ENCODE measurements around the gene ELAPOR1. TPM values are rescaled to one million over a fixed set of nuclear protein-coding genes. Genes with fewer than 3 reads are reported as not detected.

Gene ELAPOR1
- polyA plus RNA-seq, 1 donor from 2014 or later = 16.8 TPM

DNA sequence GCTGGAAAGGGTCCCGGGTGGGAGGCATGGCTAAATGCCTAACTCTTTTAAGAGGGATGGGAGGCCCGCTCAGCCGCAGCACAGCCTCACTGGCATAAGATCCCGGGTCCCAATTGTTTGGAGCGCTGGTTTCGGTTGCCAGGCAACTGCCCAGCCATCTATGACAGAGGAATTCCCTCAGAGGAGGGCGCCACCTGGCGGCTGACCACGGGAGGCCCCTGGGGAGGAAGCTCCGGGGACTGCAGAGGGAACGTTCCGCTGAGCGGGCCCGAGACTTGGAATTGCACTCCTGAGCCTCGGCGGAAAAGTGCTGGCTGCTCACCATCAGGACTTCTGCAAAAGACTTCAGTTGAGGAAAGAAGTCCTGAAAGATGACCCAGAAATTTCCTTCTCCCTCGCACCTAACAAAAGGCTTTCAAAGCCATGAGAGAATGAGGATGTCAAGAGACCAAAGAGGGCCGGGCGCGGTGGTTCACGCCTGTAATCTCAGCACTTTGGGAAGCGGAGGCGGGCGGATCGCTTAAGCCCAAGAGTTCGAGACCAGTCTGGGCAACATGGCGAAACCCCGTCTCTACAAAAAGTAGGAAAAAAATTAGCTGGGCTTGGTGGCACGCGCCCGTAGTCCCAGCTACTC lies 1.1 kb upstream of the ELAPOR1 start:
- H2AFZ ChIP-seq (ENCODE audit: low read depth, low read length) = no peak overlapping the region
- peak overlapping the region; percentile 35 for H3K4me2 ChIP-seq (ENCODE audit: low read length)
- peak overlapping the region; percentile 93 for H3K4me3 ChIP-seq (ENCODE audit: low read length)
- no peaks in the 10 kb centered on the region for H3K79me2 ChIP-seq (replicated peaks; ENCODE audit: insufficient read depth, low read length)
- peak overlapping the region; percentile 77 for H3K9ac ChIP-seq (ENCODE audit: low read length)
- no peaks in the 10 kb centered on the region for H3K9me2 ChIP-seq (ENCODE audit: insufficient read depth, low read length)
- H3K27ac ChIP-seq (ENCODE audit: low read length) = peak overlapping the region; percentile 74
- H3F3A ChIP-seq (ENCODE audit: insufficient read depth, low read length, poor library complexity, severe bottlenecking) = peaks cover 3% of the 10 kb centered on the region
- no peaks in the 10 kb centered on the region for H4K20me1 ChIP-seq (ENCODE audit: insufficient read depth)
- no peaks in the 10 kb centered on the region for H3K36me3 ChIP-seq (ENCODE audit: insufficient read depth, low read length)
- TF ChIP-seq SMC3 (conservative IDR thresholded peaks at IDR 0.05; ENCODE audit: poor library complexity) (peak; percentile 72), MXI1 (conservative IDR thresholded peaks at IDR 0.05; ENCODE audit: poor library complexity, severe bottlenecking) (no peak), RAD21 (conservative IDR thresholded peaks at IDR 0.05) (peak; percentile 61), POLR2AphosphoS5 (IDR thresholded peaks at IDR 0.05) (peak; percentile 56), EZH2 (IDR thresholded peaks at IDR 0.05; ENCODE audit: borderline replicate concordance, insufficient read depth, low read length, poor library complexity, severe bottlenecking) (no peak), EP300 (conservative IDR thresholded peaks at IDR 0.05; ENCODE audit: poor library complexity, severe bottlenecking) (peak; percentile 28)
- TF ChIP-seq, protein P1, sequence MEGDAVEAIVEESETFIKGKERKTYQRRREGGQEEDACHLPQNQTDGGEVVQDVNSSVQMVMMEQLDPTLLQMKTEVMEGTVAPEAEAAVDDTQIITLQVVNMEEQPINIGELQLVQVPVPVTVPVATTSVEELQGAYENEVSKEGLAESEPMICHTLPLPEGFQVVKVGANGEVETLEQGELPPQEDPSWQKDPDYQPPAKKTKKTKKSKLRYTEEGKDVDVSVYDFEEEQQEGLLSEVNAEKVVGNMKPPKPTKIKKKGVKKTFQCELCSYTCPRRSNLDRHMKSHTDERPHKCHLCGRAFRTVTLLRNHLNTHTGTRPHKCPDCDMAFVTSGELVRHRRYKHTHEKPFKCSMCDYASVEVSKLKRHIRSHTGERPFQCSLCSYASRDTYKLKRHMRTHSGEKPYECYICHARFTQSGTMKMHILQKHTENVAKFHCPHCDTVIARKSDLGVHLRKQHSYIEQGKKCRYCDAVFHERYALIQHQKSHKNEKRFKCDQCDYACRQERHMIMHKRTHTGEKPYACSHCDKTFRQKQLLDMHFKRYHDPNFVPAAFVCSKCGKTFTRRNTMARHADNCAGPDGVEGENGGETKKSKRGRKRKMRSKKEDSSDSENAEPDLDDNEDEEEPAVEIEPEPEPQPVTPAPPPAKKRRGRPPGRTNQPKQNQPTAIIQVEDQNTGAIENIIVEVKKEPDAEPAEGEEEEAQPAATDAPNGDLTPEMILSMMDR (IDR thresholded peaks at IDR 0.05; ENCODE audit: poor library complexity, severe bottlenecking) = peak; percentile 88
- TF ChIP-seq, protein P2, sequence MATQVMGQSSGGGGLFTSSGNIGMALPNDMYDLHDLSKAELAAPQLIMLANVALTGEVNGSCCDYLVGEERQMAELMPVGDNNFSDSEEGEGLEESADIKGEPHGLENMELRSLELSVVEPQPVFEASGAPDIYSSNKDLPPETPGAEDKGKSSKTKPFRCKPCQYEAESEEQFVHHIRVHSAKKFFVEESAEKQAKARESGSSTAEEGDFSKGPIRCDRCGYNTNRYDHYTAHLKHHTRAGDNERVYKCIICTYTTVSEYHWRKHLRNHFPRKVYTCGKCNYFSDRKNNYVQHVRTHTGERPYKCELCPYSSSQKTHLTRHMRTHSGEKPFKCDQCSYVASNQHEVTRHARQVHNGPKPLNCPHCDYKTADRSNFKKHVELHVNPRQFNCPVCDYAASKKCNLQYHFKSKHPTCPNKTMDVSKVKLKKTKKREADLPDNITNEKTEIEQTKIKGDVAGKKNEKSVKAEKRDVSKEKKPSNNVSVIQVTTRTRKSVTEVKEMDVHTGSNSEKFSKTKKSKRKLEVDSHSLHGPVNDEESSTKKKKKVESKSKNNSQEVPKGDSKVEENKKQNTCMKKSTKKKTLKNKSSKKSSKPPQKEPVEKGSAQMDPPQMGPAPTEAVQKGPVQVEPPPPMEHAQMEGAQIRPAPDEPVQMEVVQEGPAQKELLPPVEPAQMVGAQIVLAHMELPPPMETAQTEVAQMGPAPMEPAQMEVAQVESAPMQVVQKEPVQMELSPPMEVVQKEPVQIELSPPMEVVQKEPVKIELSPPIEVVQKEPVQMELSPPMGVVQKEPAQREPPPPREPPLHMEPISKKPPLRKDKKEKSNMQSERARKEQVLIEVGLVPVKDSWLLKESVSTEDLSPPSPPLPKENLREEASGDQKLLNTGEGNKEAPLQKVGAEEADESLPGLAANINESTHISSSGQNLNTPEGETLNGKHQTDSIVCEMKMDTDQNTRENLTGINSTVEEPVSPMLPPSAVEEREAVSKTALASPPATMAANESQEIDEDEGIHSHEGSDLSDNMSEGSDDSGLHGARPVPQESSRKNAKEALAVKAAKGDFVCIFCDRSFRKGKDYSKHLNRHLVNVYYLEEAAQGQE (IDR thresholded peaks at IDR 0.05; ENCODE audit: borderline replicate concordance) = no peak
- no peaks in the 10 kb centered on the region for H3K9me3 ChIP-seq (ENCODE audit: low read length)
- H3K27me3 ChIP-seq (ENCODE audit: insufficient read depth, low read depth, low read length) = peaks cover 2% of the 10 kb centered on the region

DNA sequence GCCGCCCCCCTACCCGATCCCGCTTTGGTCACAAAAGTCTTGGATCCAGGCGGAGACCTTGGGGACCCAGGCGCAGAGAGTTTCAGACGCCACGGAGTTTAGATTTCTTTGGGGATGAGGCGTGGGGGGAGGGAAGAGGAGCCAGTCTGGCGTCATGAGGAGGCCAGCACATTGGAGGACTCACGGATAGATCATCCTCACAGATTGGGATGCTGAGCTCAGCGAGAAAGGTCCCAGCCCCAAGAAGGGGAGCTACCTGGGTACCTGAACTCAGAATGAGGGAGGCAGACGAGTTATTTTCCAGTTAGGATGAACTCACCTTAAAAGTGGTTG lies 393 bp downstream of the ELAPOR1 start:
- Histone ChIP-seq H3K9me3 (ENCODE audit: low read length) (no peaks in the 10 kb centered on the region), H3K36me3 (ENCODE audit: insufficient read depth, low read length) (no peaks in the 10 kb centered on the region), H3K9me2 (ENCODE audit: insufficient read depth, low read length) (no peaks in the 10 kb centered on the region), H3K79me2 (replicated peaks; ENCODE audit: insufficient read depth, low read length) (no peaks in the 10 kb centered on the region), H3K4me2 (ENCODE audit: low read length) (peak overlapping the region; percentile 77), H4K20me1 (ENCODE audit: insufficient read depth) (no peaks in the 10 kb centered on the region), H3K4me3 (ENCODE audit: low read length) (peak overlapping the region; percentile 93), H2AFZ (ENCODE audit: low read depth, low read length) (peak overlapping the region; percentile 52), H3K27me3 (ENCODE audit: insufficient read depth, low read depth, low read length) (peaks cover 2% of the 10 kb centered on the region), H3K9ac (ENCODE audit: low read length) (peak overlapping the region; percentile 77), H3K27ac (ENCODE audit: low read length) (peak overlapping the region; percentile 74), H3F3A (ENCODE audit: insufficient read depth, low read length, poor library complexity, severe bottlenecking) (peaks cover 3% of the 10 kb centered on the region)
- TF ChIP-seq POLR2AphosphoS5 (IDR thresholded peaks at IDR 0.05) (no peak), TAF1 (IDR thresholded peaks at IDR 0.05; ENCODE audit: low read depth) (no peak), EP300 (conservative IDR thresholded peaks at IDR 0.05; ENCODE audit: poor library complexity, severe bottlenecking) (no peak), RAD21 (conservative IDR thresholded peaks at IDR 0.05) (no peak), EZH2 (IDR thresholded peaks at IDR 0.05; ENCODE audit: borderline replicate concordance, insufficient read depth, low read length, poor library complexity, severe bottlenecking) (no peak), SMC3 (conservative IDR thresholded peaks at IDR 0.05; ENCODE audit: poor library complexity) (no peak), MXI1 (conservative IDR thresholded peaks at IDR 0.05; ENCODE audit: poor library complexity, severe bottlenecking) (no peak)
- TF ChIP-seq, protein P2 (IDR thresholded peaks at IDR 0.05; ENCODE audit: borderline replicate concordance) = no peak
- TF ChIP-seq, protein P1 (IDR thresholded peaks at IDR 0.05; ENCODE audit: poor library complexity, severe bottlenecking) = no peak

All from neural cell (in vitro differentiated cells).